Fibroblast of upper back skin (primary cell): ENCODE results near the gene CCNYL1.
A peak's percentile ranks its signal among the peaks of the same experiment; 100 is the strongest.
"Not testable (repeated sequence)": the region's sequence is repeated elsewhere in the genome, so short reads cannot be mapped to it uniquely, and the experiment has no call there.

ENCODE experiments used
- DNase-seq: peaks from one replicate; pipeline ENCODE4 v3.0.0-alpha.2; 2013

The CCNYL1 gene

DNA sequence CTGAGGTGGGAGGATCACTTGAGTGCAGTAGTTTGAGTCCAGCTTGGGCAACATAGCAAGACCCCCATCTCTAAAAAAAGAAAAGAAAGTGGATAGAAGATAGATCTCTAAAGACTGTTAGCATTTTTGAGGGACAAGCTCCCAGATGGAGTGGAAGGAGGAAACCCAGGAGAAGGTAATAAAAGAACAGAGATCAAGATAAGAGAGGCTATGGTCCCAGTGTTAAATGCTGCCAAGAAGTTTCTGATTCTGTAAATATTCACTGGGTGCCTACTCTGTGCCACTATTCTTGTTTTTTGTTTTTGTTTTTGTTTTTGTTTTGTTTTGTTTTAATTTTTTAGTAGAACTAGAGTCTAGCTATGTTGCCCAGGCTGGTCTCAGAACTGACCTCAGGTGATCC, 32.1 kb downstream of the CCNYL1 start:
- no peak for DNase-seq

DNA sequence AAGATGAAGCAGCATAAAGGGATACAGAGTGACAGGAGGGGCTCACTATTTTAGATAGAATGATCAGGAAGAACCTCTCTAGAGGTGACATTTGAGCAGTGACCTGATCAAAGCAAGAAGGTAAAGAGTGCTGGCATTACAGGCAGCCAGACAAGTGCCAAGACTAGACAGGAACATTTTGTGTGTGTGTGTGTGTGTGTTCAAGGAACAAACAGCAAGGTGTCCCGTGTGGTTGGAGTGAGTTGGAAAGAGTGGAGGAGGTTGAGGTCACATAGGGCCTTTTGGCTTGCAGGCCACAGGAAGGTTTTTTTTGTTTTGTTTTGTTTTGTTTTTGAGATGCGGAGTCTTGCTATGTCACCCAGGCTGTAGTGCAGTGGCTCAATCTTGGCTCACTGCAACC, 32.6 kb downstream of the CCNYL1 start:
- no peak for DNase-seq

- DNase-seq = no peak
These were observed 33.0 kb downstream of the CCNYL1 start for GRCh38 chr2:207744451-207744850.

- peak; percentile 70 for DNase-seq
These were observed 34.7 kb downstream of the CCNYL1 start for GRCh38 chr2:207746131-207746530.

DNA sequence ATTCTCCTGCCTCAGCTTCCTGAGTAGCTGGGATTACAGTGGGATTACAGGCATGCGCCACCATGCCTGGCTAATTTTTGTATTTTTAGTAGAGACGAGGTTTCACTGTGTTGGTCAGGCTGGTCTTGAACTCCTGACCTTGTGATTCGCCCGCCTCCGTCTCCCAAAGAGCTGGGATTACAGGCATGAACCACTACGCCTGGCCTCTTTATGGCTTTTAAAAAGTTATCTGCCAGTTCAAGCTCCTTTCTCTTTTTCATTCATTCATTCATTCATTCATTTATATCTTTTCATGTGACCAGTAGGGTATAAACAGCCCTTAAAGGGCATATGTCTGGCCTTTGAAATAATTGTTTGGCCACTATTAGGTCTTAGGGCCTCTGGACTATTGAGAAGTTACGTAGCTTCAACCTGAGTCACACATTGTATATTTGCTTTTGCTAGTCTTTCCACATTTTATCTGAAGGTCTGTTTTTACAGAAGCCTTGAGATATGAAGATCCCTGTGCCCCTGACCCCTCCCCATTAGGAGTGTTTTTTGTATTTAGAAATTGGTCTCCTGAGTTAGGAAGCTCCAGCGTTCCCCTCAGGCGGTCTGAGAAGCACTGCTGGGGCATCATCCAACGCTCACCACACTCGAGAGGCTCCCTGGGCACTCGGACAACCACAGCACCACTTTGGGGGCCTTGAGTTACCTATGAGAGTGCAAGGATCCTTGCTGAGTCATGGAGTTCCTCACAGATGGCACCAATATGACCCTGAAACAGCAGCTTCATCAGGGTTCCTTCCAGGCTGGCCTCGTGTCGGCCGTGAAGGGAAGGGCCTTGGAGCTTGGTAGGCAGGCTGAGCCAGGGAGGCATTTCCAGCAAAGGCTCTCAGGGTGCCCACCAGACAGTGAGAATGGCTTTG, 36.5 kb downstream of the CCNYL1 start:
- DNase-seq = no peak

GRCh38 chr2:207748993-207749392, 37.6 kb downstream of the CCNYL1 start:
- no peak for DNase-seq

DNA sequence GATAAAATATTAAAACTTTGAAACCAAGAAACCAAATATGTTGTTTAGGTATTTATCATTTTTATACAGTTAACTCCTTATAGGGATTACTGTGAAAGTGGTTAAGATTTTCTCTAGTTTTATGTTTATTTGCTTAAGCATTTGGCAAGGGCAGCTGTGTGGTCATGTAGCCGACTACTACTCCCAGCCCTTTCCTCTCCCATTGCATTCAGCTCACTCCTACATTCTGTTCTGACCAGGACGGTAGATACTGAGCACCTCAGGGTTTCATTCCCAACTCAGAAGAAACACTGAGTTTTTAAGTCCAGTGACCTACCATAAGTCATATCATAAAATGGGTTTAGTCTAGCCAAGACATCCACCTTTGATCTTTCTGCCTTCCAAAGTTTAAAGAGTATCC, 38.4 kb downstream of the CCNYL1 start:
- no peak for DNase-seq

- no peak for DNase-seq
These were observed 38.9 kb downstream of the CCNYL1 start for GRCh38 chr2:207750345-207750744.

GRCh38 chr2:207750876-207751275, 39.4 kb downstream of the CCNYL1 start:
- DNase-seq = no peak

- not testable (repeated sequence) for DNase-seq
These were observed 42.2 kb downstream of the CCNYL1 start for GRCh38 chr2:207753688-207754087.

DNA sequence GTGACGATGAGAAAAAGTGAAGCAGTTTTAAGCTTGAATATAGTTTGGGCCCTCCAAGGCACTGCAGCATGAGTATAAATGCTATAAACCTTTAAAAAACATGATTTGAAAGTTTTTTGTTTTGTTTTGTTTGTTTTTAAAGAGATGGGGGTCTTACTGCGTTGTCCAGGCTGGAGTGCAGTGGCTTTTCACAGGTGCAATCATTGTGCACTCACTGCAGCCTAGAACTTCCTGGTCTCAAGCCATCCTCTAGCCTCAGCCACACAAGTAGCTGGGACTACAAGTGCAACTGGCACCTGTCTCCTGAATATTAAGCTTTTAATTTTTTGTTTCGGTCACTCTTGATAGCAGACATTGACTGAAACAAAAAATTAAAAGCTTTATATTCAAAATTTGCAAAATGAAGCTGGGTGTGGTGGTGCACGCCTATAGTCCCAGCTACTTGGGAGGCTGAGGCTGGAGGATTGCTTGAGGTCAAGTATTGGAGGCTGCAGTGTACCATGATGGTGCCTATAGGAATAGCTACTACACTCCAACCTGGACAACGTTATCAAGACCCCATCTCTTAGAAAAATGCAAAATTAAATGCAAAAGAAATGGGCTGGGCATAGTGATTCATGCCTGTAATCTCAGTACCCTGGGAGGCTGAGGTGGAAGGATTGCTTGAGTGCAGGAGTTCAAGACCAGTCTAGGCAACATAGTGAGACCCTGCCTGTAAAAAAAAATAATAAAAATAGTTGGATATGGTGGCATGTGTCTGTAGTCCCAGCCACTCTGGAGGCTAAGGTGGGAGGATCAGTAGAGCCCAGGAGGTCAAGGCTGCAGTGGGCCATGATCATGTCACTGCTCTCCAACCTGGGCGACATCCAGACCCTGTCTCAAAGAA, 43.3 kb downstream of the CCNYL1 start:
- DNase-seq = no peak

- DNase-seq = no peak
These were observed 46.6 kb downstream of the CCNYL1 start for GRCh38 chr2:207758025-207758424.

- DNase-seq = no peak
These were observed 48.5 kb downstream of the CCNYL1 start for GRCh38 chr2:207759890-207760289.

- DNase-seq = no peak
These were observed 49.0 kb downstream of the CCNYL1 start for GRCh38 chr2:207760453-207760852.

DNA sequence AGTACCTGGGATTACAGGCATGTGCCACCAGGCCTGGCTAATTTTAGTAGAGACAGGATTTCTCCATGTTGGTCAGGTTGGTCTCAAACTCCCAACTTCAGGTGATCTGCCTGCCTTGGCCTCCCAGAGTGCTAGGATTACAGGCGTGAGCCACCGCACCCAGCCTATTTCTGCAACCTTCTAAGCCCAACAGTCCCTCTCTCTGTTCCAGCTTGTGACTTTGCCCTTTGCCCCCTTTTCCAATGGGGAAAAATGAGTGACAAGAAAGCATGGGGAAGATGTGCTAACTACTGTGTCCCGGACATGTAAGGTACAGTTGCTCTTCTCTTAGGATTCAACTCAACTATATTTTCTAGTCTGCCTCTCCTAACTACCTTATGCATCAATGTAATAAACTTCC, 50.0 kb downstream of the CCNYL1 start:
- not testable (repeated sequence) for DNase-seq

GRCh38 chr2:207762146-207762545, 50.7 kb downstream of the CCNYL1 start:
- DNase-seq = no peak

DNA sequence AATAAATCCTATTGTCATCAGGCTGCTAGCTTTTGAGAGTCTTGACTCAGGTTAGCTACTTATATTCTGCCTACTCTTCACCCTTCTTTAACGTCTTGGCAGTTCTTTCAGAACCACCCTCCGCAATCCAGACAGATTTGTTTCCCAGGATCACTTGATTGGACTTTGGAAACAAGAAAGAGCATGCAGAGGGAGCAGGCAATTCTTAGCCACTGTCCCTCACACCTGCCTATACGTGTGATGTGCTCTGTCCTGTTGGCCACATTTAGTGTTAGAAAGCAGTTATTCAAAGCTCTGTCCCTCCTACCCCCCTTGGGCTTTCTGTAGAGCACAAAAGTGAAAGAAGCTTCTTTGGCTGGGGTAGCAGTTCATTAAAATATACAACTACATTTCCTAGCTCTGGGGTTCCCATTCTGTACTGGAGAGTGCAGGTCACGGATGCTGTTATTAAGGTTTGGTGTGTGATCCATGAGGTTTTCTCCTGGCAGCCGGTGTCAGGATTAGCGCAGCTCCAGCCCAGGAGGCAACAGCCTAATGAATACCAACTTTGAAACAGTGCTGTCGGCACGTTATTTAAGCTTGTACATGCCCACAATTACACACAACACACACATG, 52.0 kb downstream of the CCNYL1 start:
- DNase-seq = no peak

DNA sequence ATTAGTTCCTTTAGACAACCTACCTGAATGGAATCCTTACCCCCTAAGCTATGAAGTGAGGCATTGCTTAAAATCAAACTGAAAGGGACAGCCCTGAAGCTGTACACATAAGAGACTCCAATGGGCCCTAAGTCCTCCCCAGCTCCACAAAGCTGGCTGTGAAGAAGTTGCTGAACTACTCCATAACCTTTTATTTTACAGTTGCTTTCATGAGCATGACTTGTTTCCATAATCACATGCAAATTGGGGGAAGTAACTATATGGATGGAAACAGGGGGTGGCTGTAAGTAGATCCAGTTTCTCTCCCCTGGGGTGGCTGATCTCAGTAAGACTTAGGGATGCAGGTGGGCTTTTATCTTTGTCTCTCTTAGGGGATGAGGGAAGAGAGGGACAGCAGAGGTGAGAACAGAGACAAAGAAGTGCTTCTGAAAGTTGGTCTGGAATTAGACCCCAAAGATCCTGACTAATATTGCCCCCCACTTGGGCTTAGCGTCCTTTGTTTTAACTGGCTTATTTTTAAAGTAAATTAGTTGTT, 52.7 kb downstream of the CCNYL1 start:
- DNase-seq = no peak

DNA sequence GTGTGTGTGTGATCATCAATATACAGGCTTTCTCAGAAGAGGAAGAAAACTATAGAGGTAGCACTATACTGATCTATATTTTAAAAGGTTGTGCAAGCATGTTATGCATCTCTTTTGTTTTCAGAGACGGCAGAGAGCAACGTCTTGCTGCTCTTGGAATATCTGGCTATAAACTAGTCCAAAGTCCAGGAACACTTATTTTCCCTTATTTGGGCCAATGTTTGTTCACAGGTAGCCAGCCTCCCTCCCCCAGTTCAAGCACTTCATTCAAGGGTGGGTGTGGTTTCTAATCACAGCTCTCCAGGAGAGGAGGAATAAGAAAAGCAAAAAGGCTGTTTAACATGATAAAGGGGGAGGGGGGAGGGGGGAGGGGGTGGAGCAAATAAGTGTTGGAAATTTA, 54.1 kb downstream of the CCNYL1 start:
- no peak for DNase-seq

- no peak for DNase-seq
These were observed 54.7 kb downstream of the CCNYL1 start for GRCh38 chr2:207766041-207766551.

- DNase-seq = no peak
These were observed 55.4 kb downstream of the CCNYL1 start for GRCh38 chr2:207766697-207767460.
